Endodermal cell (in vitro differentiated cells): ENCODE results near the gene SORCS2. TPM values are rescaled to one million over a fixed set of nuclear protein-coding genes. Genes with fewer than 3 reads are reported as not detected.
"Not testable (repeated sequence)": the region's sequence is repeated elsewhere in the genome, so short reads cannot be mapped to it uniquely, and the experiment has no call there.

Experiments used
- DNase-seq: peaks from one replicate; pipeline ENCODE4 v3.0.0-alpha.2; 2017
- H3K27ac ChIP-seq: 2 replicates; pipeline ENCODE4 v1.5.1; 2013; ENCODE audit warnings: mild to moderate bottlenecking, low read depth, low read length, moderate library complexity
- H3K27me3 ChIP-seq: 2 replicates; pipeline ENCODE4 v1.6.1; 2013; ENCODE audit warnings: mild to moderate bottlenecking, low read length, moderate library complexity; ENCODE audit not compliant: insufficient read depth, control insufficient read depth, poor library complexity, severe bottlenecking
- H3K36me3 ChIP-seq: 2 replicates; pipeline ENCODE4 v1.7.0; 2013; ENCODE audit warnings: mild to moderate bottlenecking, low read length, moderate library complexity; ENCODE audit not compliant: control insufficient read depth, insufficient read depth
- H3K4me1 ChIP-seq: one replicate; pipeline ENCODE4 v1.7.0; 2013; ENCODE audit warnings: low read length; ENCODE audit not compliant: control insufficient read depth, insufficient read depth
- H3K4me3 ChIP-seq: 2 replicates; pipeline ENCODE4 v1.5.1; 2013; ENCODE audit warnings: mild to moderate bottlenecking, low read length, moderate library complexity
- H3K9ac ChIP-seq: 2 replicates; pipeline ENCODE4 v1.6.1; 2013; ENCODE audit warnings: mild to moderate bottlenecking, low read length, moderate library complexity; ENCODE audit not compliant: poor library complexity, severe bottlenecking; ENCODE audit errors: extremely low read depth
- H3K9me3 ChIP-seq: 2 replicates; pipeline ENCODE4 v1.6.1; 2013; ENCODE audit warnings: mild to moderate bottlenecking, low read length, moderate library complexity; ENCODE audit not compliant: control insufficient read depth
- H3K27ac Mint-ChIP-seq: 2 replicates; pipeline ENCODE4 v1.8.0; 2020; ENCODE audit warnings: mixed read lengths
- H3K27me3 Mint-ChIP-seq: 2 replicates; pipeline ENCODE4 v1.8.0; 2021; ENCODE audit warnings: mild to moderate bottlenecking, mixed read lengths; ENCODE audit not compliant: insufficient read depth
- H3K36me3 Mint-ChIP-seq: 2 replicates; pipeline ENCODE4 v1.8.0; 2020; ENCODE audit warnings: low read depth, mixed read lengths
- H3K4me1 Mint-ChIP-seq: 2 replicates; pipeline ENCODE4 v1.8.0; 2020; ENCODE audit warnings: mixed read lengths
- H3K4me3 Mint-ChIP-seq: 2 replicates; pipeline ENCODE4 v1.8.0; 2020; ENCODE audit warnings: mild to moderate bottlenecking, moderate library complexity, mixed read lengths
- H3K9me3 Mint-ChIP-seq: 2 replicates; pipeline ENCODE4 v1.8.0; 2020; ENCODE audit warnings: mild to moderate bottlenecking, mixed read lengths
- WGBS, 2 experiments: methylation state at CpG; one replicate each; pipeline versions ENCODE4 v1.1.5 to v1.1.7; 2013; ENCODE audit warnings: missing lambda C conversion rate in 2 of 2, mixed read lengths in 1 of 2; ENCODE audit not compliant: insufficient coverage in 1 of 2, insufficient read length in 1 of 2; 5-methylcytosine and 5-hydroxymethylcytosine counted together
- total RNA-seq, 2 donors: library from RNA; stranded (reverse); fragmentation: NEBNext Ultra II Directional in 1 of 2; extraction: Animal tissue kit (Norgen Biotek cat#: 25700) in 1 of 2; gene quantifications; 2 replicates in 1 of 2; 3 replicates in 1 of 2; pipeline ENCODE4 v1.2.1, GENCODE V29; 2021
- TF ChIP-seq, protein P1 (sequence below): fragments of 200-600 bp; sonication (generic); conservative IDR thresholded peaks from 2 replicates; pipeline ENCODE4 v1.5.0; 2021; ENCODE audit warnings: antibody characterized with exemption, mild to moderate bottlenecking

SORCS2 gene
- total RNA-seq, 2 donors from 2014 or later = 1.4 to 1.9 TPM

DNA sequence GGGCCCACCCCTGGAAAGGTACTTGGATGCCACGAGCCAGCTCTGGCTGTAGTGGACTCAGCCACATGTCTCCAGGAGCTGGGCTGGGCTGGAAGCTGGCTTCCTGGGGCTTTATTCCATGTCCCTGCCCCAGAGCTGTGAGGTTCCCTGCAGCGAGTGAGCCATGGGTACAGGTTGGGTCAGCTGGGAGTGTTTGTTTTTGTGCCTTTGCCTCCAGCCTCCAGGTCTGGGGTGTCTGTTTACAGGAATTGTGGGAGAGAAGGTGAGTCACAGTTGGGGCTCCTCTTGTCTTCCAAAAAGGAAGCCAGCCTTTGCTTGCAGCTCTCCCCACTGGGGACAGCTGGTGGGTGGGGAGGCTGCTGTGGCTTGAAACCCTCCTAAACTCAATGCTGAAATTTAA lies 21.5 kb downstream of the SORCS2 start:
- H3K9ac ChIP-seq = no peak overlapping the region
- TF ChIP-seq, protein P1, sequence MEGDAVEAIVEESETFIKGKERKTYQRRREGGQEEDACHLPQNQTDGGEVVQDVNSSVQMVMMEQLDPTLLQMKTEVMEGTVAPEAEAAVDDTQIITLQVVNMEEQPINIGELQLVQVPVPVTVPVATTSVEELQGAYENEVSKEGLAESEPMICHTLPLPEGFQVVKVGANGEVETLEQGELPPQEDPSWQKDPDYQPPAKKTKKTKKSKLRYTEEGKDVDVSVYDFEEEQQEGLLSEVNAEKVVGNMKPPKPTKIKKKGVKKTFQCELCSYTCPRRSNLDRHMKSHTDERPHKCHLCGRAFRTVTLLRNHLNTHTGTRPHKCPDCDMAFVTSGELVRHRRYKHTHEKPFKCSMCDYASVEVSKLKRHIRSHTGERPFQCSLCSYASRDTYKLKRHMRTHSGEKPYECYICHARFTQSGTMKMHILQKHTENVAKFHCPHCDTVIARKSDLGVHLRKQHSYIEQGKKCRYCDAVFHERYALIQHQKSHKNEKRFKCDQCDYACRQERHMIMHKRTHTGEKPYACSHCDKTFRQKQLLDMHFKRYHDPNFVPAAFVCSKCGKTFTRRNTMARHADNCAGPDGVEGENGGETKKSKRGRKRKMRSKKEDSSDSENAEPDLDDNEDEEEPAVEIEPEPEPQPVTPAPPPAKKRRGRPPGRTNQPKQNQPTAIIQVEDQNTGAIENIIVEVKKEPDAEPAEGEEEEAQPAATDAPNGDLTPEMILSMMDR = no peak
- WGBS, 2 experiments = 84 to 100% methylated on average over 1 to 2 of the region's 2 CpGs

DNA sequence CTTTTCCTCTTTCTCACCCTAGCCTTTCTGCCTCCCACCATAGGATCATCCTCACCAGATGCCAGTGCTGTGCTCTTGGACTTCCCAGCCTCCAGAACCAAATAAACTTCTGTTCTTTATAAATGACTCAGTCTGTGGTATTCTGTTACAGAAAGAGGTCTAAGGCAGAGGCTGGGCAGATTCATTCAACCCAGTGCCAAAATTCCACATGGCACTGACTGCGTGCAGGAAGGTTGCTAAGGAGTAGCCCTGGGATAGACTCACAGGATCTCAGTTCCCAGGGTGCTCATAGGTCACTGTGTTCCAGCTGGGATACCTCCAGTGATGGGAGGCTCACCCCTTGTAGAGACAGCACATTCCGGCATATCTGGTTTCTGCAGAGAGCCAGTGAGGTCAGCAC lies 22.0 kb downstream of the SORCS2 start:
- Histone ChIP-seq H3K36me3 (no peaks in the 10 kb centered on the region), H3K4me3 (no peak overlapping the region), H3K27me3 (no peaks in the 10 kb centered on the region), H3K27ac (no peak overlapping the region), H3K9ac (no peak overlapping the region), H3K9me3 (no peaks in the 10 kb centered on the region), H3K4me1 (no peaks in the 10 kb centered on the region)
- no peak overlapping the region for H3K4me3 Mint-ChIP-seq
- 69 to 81% methylated on average over 2 of the region's 2 CpGs for whole genome bisulfite sequencing, 2 experiments
- no peak overlapping the region for H3K27ac Mint-ChIP-seq
- TF ChIP-seq, protein P1 = no peak
- H3K27me3 Mint-ChIP-seq = no peaks in the 10 kb centered on the region
- H3K9me3 Mint-ChIP-seq = peaks cover 22% of the 10 kb centered on the region
- H3K36me3 Mint-ChIP-seq = no peaks in the 10 kb centered on the region
- H3K4me1 Mint-ChIP-seq = no peaks in the 10 kb centered on the region
- no peak for DNase-seq

More for the DNA sequence above, 21.5 kb downstream of the SORCS2 start:
- no peaks in the 10 kb centered on the region for H3K4me1 ChIP-seq
- Mint-ChIP-seq H3K9me3 (peaks cover 22% of the 10 kb centered on the region), H3K4me3 (no peak overlapping the region), H3K36me3 (no peaks in the 10 kb centered on the region), H3K27me3 (no peaks in the 10 kb centered on the region), H3K27ac (no peak overlapping the region), H3K4me1 (no peaks in the 10 kb centered on the region)
- H3K36me3 ChIP-seq = no peaks in the 10 kb centered on the region
- DNase-seq = no peak
- H3K27ac ChIP-seq = no peak overlapping the region
- no peak overlapping the region for H3K4me3 ChIP-seq
- no peaks in the 10 kb centered on the region for H3K27me3 ChIP-seq
- H3K9me3 ChIP-seq = no peaks in the 10 kb centered on the region

DNA sequence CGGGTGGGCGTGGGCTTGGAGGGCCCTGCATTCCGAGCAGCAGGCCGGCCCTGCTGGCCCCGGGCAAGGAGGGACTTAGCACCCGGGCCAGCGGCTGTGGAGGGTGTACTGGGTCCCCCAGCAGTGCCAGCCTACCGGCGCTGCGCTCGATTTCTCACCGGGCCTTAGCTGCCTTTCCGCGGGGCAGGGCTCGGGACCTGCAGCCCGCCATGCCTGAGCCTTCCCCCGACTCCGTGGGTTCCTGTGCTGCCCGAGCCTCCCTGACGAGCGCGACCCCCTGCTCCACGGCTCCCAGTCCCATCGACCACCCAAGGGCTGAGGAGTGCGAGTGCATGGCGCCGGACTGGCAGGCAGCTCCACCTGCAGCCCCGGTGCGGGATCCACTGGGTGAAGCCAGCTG lies 22.8 kb downstream of the SORCS2 start:
- not testable (repeated sequence) for H3K27ac ChIP-seq, H3K4me3 Mint-ChIP-seq, H3K27me3 Mint-ChIP-seq, H3K9ac ChIP-seq, H3K36me3 ChIP-seq, H3K9me3 ChIP-seq, H3K27ac Mint-ChIP-seq, H3K4me1 ChIP-seq, H3K4me1 Mint-ChIP-seq, H3K36me3 Mint-ChIP-seq, H3K4me3 ChIP-seq, H3K27me3 ChIP-seq, DNase-seq
- peaks cover 22% of the 10 kb centered on the region for H3K9me3 Mint-ChIP-seq
- 85 to 94% methylated on average over 5 to 12 of the region's 29 CpGs for WGBS, 2 experiments

DNA sequence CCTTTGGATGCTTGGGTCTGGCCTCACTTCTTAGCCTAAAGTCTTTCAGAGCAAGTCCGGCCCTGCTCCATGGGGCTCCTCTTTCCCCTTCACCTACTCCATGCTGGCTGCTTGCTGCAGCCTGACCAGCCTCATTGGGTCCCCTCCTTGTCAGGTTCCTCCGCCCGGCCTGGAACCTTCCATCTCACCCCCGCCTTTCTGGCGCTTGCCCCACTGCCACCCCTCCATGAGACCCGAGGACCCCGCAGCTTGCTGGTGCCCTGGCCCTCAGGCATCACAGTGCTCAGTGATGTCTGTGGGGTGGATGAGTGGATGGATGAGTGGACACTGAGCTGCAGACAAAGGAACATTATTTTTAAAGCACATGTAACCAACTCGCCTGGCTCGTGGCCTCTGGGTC lies 24.7 kb downstream of the SORCS2 start:
- H3K27me3 ChIP-seq = no peaks in the 10 kb centered on the region
- H3K9me3 Mint-ChIP-seq = peaks cover 22% of the 10 kb centered on the region
- DNase-seq = no peak
- H3K4me3 ChIP-seq = no peak overlapping the region
- no peak overlapping the region for H3K9ac ChIP-seq
- no peaks in the 10 kb centered on the region for H3K36me3 Mint-ChIP-seq
- H3K27ac ChIP-seq = no peak overlapping the region
- H3K27ac Mint-ChIP-seq = no peak overlapping the region
- no peaks in the 10 kb centered on the region for H3K4me1 ChIP-seq
- H3K4me1 Mint-ChIP-seq = no peaks in the 10 kb centered on the region
- H3K4me3 Mint-ChIP-seq = no peak overlapping the region
- H3K27me3 Mint-ChIP-seq = no peaks in the 10 kb centered on the region
- H3K9me3 ChIP-seq = no peaks in the 10 kb centered on the region
- TF ChIP-seq, protein P1 = no peak
- 94 to 100% methylated on average over 2 to 9 of the region's 9 CpGs for WGBS, 2 experiments
- H3K36me3 ChIP-seq = no peaks in the 10 kb centered on the region
